Myocyte (in vitro differentiated cells): ENCODE data around the gene THOC7. TPM values are rescaled to one million over a fixed set of nuclear protein-coding genes. Genes with fewer than 3 reads are reported as not detected.

Experiments used
- total RNA-seq: library from RNA; depleted of rRNA; stranded (reverse); fragments of >200 nt; gene quantifications from 2 replicates; pipeline ENCODE4 v1.2.3, GENCODE V29; 2014

Gene THOC7
- total RNA-seq, 1 donor from 2014 or later: 57.7 TPM

Other genes with a start within 250 kb of the THOC7 start
- gene SNTN, start 211.1 kb downstream of the THOC7 start, total RNA-seq: not detected in 2 replicates
- gene C3orf49, start 44.5 kb downstream of the THOC7 start, total RNA-seq: not detected in 2 replicates
- 6.9 and 8.7 TPM in 2 replicates for gene ATXN7, start 62 bp upstream of the THOC7 start, total RNA-seq
- not detected in 2 replicates for gene SCAANT1, start 48.6 kb upstream of the THOC7 start, total RNA-seq
- 112 and 118 TPM in 2 replicates for gene PSMD6, start 159.7 kb upstream of the THOC7 start, total RNA-seq